SH-SY5Y (cell line): ENCODE results near the gene LDB3.

Experiments
- GATA2 ChIP-seq: IDR thresholded peaks from 2 replicates; pipeline ENCODE4 v1.6.1; 2011; ENCODE audit warnings: mild to moderate bottlenecking, low read depth, low read length
- GATA3 ChIP-seq: IDR thresholded peaks from 2 replicates; pipeline ENCODE4 v1.6.1; 2011; ENCODE audit warnings: low read depth, mild to moderate bottlenecking, low read length, moderate library complexity

DNA sequence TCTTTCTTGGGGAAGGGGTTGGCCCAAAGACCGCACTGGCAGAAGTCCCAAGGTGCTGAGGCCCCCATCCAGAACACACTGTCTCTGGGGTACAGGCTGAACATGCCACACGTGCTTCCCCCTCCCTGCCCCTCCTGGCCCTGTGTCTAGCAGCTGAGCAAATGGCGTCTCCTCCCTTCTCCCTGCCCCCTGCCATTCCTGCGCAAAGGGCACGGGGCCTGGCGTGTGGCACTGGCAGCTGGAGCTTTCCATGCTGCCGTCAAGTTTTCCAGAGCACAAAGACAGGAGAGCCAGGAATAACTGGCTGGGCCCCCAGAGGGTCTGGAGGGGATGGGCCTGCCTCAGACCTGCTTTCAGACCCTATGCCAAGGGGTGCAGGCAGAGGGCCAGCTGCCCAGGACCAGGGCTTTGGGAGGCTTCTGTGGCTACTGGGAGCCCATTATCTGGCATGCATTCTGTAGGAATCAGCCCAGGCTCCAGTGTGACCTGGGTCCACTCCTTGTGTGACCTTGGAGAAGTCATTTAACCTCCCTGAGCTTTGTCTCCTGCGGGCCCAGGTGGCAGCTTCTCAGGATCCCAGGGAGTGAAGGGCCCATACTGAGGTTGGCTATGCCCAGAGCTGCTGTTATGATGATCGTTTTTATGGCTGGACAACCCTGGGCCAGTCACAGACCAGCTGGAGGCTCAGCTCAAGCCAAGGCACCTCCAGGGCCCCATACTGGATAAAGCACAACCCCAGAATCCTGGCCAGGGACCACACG lies 710 bp upstream of the LDB3 start:
- TF ChIP-seq GATA2 = no peak
- TF ChIP-seq GATA3 = no peak
